HG02885 (cell line): Measurements from ENCODE around the gene SBK2.
"Not testable (repeated sequence)": the region's sequence is repeated elsewhere in the genome, so short reads cannot be mapped to it uniquely, and the experiment has no call there.

Experiments used
- ATAC-seq: cut with Tn5 transposase; IDR thresholded peaks from one replicate; pipeline ENCODE4 v1.9.1; 2021; ENCODE audit warnings: mild to moderate bottlenecking; ENCODE audit not compliant: unreplicated experiment, poor library complexity

Gene SBK2

GRCh38 chr19:55536366-55536765, 567 bp downstream of the SBK2 start:
- no peak for ATAC-seq

DNA sequence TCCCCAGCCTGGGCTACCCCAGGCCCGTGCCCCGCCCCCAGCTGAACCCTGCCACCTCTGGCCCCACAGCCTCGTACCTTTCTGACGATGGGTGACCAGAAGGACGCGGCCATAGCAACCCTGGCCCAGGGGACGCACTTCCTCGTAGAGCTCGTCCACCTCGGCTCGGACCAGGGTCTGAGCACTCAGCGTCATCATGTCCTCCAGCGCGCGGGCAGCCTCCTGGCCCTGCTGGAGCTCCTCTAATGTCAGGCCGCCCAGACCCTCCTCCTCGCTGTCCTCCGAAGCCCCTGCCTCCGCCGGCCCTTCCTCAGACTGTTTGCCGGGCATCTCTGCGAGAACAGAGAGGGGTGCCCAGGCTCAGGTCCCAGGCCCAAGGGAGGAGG, 975 bp downstream of the SBK2 start:
- ATAC-seq: no peak

GRCh38 chr19:55535173-55535964, 1.6 kb downstream of the SBK2 start:
- no peak for ATAC-seq

DNA sequence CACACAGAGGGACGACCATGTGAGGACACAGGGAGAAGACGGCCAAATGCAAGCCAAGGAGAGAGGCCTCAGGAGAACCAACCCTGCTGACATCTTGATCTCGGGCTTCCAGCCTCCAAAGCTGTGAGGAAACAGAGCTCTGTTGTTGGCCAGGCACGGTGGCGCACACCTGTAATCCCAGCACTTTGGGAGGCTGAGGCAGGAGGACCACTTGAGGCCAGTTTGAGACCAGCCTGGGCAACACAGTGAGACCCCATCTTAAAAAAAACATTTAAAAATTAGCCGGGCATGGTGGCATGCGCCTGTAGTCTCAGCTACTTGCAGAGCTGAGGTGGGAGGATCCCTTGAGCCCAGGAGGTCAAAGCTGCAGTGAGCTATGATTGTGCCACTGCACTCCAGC, 2.7 kb downstream of the SBK2 start:
- not testable (repeated sequence) for ATAC-seq

- ATAC-seq: no peak
Observed at GRCh38 chr19:55530996-55531395, 5.9 kb downstream of the SBK2 start.

DNA sequence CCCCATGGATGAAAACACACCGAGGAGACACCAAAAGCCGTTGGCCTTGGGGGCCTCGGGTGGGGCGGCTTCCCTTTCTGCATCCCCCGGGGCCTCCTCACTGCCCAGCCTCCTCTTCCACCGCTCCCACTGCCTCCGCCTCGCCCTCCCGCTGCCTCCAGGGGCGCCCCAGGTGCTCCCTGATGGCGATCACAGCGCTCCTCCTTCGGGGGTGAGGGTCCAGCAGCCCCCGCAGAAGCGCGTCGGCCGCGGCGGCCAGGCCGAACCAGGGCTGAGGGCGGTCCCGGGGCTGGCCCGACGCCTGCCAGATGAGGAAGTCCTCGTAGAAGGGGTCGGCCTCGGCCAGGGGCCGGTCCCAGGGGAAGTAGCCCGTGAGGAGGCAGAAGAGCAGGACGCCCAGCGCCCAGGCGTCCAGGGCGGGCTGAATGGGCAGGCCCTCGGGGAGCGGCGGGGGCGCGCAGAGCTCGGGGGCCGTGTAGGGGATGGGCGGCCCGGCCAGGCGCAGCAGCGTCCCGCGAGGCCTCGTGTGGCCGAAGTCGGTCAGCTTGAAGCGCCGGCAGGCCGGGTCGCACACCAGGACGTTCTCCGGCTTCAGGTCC, 7.2 kb downstream of the SBK2 start:
- no peak for ATAC-seq

DNA sequence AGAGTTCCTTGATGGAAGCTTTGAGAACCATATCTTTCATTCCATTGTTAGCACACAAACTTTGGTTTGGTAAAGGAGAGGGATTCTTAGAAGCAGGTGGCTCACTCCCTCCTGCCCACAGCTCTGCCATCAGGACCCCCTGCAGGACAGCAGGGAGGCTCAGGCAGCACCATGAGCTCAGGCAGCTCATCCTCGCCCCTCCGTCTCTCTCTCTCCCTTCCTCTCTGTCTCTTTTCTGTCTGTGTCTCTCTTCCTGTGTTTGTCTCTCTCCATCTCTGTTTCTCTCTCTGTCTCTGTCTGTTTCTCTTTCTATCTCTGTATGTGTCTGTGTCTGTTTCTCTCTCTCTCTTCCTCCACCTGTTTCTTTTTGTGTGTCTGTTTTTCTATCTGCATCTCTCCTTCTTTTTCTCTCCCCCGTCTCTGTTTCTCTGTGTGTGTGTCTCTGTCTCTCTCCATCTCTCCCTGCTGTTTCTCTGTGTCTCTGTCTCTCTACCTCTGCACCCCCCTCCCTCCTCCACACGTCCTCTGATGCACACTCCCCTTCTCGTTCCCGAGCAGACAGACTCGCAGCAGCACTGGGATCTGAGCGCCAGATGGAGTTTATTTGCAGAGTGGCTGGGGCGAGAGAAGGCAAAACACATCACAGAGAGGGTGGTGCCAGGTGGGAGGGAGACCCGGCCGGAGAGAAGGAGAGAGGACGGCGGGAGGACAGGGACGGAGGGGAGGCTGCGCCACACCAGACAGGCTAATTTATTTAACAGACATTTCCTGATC, 8.7 kb downstream of the SBK2 start:
- no peak for ATAC-seq

DNA sequence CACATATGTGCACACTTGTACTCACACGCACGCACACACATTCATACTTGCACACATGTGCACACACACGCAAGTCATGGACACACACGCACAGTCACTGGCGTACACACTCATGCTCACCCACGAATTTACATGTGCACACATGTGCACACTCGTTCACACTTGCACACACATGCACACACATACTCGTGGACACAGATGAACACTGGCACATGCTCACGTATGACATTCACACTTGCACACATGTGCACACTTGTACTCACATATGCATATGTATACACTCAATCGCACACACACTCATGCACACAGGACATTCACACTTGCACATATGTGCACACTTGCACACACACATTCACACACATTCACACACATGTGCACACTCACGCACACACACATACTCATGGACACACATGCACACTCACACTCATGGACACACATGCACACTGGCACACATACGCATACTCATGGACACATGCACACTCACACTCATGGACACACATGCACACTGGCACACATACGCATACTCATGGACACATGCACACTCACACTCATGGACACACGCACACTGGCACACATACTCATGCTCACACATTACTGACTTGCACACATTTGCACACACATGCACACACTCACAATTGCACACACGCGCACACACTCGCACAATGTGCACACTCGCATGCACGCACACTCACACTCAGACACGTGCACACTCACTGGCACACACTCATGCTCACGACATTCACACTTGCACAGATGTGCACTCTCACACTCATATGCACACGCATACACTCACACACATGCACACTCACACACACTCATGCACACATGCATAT, 9.5 kb downstream of the SBK2 start:
- ATAC-seq: no peak

DNA sequence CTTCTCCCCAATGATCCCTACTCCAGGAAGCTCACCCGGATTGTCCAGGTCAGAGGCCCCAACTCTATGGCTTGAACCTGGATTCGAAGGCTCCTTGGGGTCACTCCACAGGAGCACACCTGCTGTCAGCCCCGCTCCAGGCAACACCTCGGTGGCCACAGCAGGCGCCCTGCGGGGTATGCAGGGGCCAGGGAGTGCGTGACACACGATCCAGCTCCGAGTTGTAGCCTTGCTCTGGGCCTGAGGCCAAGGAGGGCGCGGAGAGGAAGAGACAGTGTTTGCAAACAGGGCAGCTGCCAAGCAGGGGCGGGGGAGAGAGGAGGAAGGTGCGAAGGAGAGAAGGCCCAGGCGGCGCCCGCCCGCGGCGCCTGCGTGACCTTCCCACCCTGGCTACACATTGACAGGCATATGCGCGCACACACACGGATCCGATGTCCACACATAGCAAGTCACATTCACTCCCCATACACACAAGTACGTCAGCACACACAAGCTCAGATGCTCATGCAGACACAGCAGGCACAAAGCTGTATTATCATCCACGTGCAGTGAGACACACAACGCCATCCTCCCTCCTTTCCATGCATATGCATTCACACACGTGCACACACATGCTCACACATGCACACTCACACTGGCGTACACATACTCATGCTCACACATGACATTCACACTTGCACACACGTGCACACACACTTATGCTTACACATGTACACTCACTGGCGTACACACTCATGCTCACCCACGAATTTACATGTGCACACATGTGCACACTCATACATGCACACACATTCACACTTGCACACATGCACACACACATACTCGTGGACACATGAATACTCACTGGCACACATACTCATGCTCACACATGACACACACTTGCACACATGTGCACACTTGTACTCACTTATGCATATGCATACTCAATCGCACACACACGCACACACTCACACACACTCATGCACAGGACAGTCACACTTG, 10.4 kb downstream of the SBK2 start:
- no peak for ATAC-seq

DNA sequence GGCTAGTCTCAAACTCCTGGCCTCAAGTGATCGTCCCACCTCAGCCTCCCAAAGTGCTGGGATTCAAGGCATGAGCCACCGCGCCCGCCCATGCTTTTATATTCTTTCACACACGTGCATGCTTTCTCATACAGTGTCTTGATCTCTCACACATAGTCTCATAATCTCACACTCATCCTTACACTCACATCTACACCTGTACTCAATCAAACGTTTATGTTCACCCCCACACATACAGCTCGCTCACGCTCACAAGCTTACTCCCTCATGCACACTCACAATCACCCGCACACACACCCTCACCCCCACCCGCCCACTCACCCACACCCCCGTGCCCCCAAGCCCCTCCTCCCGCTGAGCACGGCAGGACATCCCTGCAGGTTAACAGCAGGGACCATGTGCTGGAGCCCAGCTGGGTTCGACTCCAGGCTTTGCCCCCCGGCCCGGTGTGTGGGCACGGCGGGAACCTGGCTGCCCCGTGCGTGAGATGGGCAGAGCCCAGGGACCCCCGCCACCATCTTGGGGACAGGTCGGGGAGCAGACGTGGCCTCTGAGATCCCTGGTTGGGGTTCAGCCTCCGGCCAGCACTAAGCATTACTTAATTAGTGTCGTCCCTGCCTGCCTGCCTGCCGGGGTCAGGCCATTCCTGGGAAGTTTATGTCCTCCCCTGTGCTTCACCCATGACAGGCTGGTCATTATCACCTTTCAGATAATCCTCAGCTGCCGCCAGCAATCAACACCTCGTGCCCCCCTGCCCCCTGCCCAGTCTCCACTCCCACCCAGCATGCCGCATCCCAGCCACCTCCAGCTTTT, 11.4 kb downstream of the SBK2 start:
- ATAC-seq: no peak

DNA sequence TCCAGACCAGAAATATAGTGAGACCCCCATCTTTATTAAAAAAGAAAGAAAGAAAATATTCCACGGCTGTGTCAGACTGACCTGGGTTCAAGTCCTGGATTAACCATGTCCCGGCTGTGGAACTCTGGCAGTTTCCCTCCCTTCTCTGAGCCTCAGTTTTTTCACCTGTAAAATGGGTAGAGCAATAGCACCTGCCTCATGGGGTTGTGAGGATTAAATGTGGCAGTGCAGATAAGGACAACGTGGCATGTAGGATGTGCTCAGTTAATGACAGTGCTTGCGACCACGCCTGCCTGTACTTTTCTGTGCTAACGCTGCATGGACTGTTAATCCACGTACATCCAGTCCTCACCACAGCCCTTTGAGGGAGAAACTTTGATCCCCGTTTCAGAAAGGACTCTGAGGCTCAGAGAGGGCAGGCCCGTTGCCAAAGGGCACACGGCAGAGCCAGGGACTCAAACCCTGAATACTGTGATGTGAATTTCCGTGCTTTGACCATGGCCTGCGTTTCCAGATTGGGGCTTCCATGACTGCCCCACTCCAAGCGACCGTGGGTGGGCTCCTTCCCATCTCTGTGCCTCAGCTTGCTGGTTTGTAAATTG, 16.1 kb downstream of the SBK2 start:
- no peak for ATAC-seq

DNA sequence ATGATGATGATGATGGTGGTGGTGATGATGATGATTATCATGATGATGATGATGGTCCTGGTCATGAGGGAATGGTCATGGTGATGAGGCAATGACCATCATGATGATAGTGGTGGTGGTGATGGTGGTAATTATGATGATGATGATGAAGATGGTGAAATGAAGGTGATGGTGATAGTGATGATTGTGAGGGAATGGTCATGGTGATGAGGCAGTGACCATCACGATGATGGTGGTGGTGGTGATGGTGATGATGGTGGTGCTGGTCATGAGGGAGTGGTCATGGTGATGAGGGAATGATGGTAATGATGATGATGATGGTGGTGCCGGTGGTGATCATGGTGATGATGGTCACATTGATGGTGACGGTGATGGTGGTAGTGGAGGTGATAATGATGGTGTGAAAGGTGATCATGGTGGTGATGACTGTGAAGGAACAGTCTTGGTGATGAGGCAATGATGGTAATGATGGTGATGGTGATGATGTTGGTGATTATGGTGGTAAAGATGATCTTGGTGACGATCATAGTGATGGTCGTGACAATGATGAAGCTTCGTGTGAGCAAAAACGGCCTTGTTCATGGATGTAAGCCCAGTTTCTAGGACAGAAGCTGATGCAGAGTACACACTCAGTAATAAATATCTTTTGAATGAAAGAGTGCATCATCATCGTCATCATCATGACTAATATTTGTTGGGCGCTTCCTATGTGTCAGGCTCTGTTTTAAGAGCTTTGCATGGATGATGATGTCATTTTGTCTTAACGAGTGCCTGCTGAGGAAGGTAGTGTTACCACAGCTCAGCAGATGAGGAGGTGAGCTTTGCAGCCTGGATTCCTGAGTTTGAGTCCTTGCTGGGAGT, 17.3 kb downstream of the SBK2 start:
- no peak for ATAC-seq

- ATAC-seq: peak; percentile 99
Observed at GRCh38 chr19:55516878-55517620, 19.9 kb downstream of the SBK2 start.

DNA sequence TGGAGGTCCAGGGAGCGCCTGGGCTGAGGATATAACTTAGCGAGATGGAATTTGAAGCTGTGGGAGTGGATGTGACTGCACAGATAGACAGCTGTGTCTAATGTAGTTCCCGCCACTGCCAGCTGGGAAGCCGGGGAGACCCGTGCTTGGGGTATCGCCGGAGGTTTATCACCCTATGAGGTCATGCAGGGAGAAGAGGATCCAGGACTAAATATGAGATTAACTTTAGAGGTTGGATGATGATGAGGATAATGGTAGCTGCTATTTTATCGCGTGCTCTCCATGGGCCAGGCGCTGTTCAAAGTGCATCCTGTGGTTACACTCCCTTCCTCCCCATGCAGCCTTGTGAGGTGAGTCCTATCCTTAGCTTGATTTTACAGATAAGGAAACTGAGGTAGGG, 28.8 kb downstream of the SBK2 start:
- no peak for ATAC-seq

GRCh38 chr19:55504981-55505380, 32.0 kb downstream of the SBK2 start:
- ATAC-seq: no peak

GRCh38 chr19:55504252-55504603, 32.7 kb downstream of the SBK2 start:
- ATAC-seq: no peak
